Measurements from ENCODE around the gene MCRS1. TPM values are rescaled to one million over a fixed set of nuclear protein-coding genes. Genes with fewer than 3 reads are reported as not detected.

The MCRS1 gene
- total and polyA plus RNA-seq, 10 of the 15 experiments (the other 5 are each of a cell fraction or from before 2014, with no cell fraction given), result 34.3 to 82.8 (median 57.6) TPM

GRCh38 chr12:49537752-49538509, 30.0 kb downstream of the MCRS1 start (continued):
- TF ChIP-seq, protein P1, sequence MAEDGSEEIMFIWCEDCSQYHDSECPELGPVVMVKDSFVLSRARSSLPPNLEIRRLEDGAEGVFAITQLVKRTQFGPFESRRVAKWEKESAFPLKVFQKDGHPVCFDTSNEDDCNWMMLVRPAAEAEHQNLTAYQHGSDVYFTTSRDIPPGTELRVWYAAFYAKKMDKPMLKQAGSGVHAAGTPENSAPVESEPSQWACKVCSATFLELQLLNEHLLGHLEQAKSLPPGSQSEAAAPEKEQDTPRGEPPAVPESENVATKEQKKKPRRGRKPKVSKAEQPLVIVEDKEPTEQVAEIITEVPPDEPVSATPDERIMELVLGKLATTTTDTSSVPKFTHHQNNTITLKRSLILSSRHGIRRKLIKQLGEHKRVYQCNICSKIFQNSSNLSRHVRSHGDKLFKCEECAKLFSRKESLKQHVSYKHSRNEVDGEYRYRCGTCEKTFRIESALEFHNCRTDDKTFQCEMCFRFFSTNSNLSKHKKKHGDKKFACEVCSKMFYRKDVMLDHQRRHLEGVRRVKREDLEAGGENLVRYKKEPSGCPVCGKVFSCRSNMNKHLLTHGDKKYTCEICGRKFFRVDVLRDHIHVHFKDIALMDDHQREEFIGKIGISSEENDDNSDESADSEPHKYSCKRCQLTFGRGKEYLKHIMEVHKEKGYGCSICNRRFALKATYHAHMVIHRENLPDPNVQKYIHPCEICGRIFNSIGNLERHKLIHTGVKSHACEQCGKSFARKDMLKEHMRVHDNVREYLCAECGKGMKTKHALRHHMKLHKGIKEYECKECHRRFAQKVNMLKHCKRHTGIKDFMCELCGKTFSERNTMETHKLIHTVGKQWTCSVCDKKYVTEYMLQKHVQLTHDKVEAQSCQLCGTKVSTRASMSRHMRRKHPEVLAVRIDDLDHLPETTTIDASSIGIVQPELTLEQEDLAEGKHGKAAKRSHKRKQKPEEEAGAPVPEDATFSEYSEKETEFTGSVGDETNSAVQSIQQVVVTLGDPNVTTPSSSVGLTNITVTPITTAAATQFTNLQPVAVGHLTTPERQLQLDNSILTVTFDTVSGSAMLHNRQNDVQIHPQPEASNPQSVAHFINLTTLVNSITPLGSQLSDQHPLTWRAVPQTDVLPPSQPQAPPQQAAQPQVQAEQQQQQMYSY (CRISPR knock-in tag; IDR thresholded peaks at IDR 0.05), result no peak
- TF ChIP-seq, protein P2, sequence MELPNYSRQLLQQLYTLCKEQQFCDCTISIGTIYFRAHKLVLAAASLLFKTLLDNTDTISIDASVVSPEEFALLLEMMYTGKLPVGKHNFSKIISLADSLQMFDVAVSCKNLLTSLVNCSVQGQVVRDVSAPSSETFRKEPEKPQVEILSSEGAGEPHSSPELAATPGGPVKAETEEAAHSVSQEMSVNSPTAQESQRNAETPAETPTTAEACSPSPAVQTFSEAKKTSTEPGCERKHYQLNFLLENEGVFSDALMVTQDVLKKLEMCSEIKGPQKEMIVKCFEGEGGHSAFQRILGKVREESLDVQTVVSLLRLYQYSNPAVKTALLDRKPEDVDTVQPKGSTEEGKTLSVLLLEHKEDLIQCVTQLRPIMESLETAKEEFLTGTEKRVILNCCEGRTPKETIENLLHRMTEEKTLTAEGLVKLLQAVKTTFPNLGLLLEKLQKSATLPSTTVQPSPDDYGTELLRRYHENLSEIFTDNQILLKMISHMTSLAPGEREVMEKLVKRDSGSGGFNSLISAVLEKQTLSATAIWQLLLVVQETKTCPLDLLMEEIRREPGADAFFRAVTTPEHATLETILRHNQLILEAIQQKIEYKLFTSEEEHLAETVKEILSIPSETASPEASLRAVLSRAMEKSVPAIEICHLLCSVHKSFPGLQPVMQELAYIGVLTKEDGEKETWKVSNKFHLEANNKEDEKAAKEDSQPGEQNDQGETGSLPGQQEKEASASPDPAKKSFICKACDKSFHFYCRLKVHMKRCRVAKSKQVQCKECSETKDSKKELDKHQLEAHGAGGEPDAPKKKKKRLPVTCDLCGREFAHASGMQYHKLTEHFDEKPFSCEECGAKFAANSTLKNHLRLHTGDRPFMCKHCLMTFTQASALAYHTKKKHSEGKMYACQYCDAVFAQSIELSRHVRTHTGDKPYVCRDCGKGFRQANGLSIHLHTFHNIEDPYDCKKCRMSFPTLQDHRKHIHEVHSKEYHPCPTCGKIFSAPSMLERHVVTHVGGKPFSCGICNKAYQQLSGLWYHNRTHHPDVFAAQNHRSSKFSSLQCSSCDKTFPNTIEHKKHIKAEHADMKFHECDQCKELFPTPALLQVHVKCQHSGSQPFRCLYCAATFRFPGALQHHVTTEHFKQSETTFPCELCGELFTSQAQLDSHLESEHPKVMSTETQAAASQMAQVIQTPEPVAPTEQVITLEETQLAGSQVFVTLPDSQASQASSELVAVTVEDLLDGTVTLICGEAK (IDR thresholded peaks at IDR 0.05; ENCODE audit: borderline replicate concordance), result no peak
- TF ChIP-seq TBL1XR1 (IDR thresholded peaks at IDR 0.05; ENCODE audit: low read depth, low read length) (no peak), ZNF24 (IDR thresholded peaks at IDR 0.05) (no peak)

All from GM12878 (cell line).